Anterior cingulate cortex (tissue), 58 donors: ENCODE results near the gene ZNF736.
A peak's percentile ranks its signal among the peaks of the same experiment; 100 is the strongest.
"Not testable (repeated sequence)": the region's sequence is repeated elsewhere in the genome, so short reads cannot be mapped to it uniquely, and the experiment has no call there.

Experiments used
- DNase-seq, 58 donors: peaks; one replicate each; lab custom pipeline; 2025; lab: John Stamatoyannopoulos, UW

The ZNF736 gene

DNA sequence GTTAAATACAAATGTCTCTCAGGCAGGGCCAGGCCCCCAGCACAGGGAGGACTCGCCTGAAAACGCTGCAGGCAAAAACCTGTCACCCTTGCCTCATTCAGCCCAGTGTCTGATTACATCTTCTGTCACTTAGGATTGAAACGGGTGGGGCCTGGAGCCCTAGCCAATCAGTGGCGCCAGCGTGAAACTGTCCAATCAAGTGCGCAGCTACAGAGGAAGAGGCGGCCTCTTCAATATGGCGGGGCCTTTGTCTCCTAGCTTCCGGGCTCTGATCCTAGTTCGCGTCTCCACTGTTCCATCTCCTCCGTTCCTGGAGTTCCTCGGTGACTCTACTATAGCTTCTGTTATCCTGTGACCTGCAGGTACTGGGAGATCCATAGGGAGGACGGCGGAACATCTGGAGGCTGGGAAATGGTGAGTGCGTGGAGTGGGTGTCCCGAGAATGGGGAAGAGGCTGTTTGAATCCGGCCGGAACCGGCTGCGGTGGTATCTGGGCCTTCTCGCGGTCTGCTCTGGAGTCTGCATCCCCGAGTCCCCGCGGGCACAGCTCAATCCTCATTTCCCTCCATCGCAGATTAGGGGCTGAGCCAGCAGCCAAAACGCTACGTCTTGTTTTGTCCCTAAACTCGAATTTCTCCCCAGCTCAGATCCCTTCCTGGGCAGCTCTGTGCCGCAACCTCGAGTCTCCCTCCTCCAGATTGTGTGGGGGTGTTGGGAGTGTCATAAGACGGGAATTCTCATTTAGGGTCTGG is at the start of gene ZNF736:
Gene ZNF736 (plus strand): TSS at position 222 of the 752 bp plus-strand sequence. CDS start 190 bp downstream, at position 412.
- peak; percentile 61 to 98 (median 88) for DNase-seq

DNA sequence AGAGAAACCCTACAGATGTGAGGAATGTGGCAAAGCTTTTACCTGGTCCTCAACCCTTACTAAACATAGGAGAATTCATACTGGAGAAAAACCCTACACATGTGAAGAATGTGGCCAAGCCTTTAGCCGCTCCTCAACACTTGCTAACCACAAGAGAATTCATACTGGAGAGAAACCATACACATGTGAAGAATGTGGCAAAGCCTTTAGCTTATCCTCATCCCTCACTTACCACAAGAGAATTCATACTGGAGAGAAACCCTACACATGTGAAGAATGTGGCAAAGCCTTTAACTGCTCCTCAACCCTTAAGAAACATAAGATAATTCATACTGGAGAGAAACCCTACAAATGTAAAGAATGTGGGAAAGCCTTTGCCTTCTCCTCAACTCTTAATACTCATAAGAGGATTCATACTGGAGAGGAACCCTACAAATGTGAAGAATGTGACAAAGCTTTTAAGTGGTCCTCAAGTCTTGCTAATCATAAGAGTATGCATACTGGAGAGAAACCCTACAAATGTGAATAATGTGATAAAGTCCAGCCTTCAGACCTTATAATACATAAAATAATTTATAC is 47.3 kb upstream of the ZNF736 start:
- no peak for DNase-seq

DNA sequence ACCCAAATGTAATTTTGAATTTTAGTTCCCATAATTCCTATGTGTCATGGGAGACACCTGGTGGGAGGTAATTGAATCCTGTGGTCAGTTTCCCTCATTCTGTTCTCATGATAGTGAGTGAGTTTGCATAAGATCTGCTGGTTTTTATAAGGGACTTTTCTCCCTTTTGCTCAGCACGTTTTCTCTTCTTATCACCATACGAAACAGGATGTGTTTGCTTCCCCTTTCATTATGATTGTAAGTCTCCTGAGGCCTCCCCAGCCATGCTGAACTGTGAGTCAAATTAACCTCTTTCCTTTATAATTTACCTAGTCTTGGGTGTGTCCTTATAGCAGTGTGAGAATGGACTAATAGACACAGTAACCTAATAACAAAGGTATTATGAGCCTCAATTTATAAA is 36.1 kb upstream of the ZNF736 start:
- DNase-seq = no peak

- no peak for DNase-seq
Measured at GRCh38 chr7:64294701-64295420, 18.9 kb upstream of the ZNF736 start.

DNA sequence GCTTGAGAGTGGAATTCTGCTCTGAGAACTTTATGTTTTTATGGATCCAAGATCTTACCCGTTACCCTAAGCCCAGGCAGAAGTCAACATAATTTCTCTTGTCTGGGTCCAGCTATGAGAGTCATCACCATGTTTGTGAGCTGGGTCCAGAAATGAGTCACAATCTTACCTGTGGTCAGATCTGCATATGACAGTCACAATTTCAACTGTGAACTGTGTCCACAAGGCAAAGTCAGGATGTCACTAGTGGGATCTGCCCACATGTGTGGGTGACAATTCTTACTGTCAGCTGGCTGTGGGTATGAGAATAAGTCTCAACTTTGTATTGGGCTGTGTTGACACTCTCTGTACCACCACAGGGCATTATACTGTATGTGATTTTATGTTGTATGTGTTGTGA is 16.3 kb upstream of the ZNF736 start:
- DNase-seq = not testable (repeated sequence)

DNA sequence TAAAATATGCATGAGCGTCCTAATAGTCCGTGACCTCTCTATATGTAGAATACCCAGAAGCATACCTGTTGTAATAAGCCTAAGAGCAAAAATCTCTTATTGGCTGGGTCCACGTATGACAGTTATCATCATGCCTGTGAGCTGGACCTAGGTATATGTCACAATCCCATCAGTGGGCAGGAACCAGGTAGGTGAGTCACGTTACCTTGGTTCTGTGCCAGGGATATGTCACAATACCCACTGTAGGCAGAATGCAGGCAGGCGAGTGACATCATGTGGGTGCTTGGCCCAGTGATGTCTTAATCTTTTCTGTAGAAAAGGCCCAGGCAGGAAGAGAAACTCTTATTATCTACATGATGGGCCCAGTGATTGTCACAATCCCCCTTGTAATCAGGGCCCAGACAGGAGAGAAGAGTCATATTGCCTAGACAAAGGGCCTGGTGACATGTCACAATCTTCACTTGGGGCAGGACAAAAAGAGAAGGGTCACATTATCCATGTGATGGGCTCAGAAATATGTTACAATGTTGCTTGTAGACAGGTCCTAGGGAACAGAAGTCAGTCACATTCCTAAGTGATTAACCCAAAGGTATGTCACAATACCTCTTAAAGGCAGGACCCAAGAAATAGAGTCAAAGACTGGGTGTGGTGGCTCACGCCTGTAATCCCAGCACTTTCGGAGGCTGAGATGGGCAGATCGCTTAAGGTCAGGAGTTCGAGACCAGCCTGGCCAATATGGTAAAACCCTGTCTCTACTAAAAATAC is 12.9 kb upstream of the ZNF736 start:
- no peak for DNase-seq

DNA sequence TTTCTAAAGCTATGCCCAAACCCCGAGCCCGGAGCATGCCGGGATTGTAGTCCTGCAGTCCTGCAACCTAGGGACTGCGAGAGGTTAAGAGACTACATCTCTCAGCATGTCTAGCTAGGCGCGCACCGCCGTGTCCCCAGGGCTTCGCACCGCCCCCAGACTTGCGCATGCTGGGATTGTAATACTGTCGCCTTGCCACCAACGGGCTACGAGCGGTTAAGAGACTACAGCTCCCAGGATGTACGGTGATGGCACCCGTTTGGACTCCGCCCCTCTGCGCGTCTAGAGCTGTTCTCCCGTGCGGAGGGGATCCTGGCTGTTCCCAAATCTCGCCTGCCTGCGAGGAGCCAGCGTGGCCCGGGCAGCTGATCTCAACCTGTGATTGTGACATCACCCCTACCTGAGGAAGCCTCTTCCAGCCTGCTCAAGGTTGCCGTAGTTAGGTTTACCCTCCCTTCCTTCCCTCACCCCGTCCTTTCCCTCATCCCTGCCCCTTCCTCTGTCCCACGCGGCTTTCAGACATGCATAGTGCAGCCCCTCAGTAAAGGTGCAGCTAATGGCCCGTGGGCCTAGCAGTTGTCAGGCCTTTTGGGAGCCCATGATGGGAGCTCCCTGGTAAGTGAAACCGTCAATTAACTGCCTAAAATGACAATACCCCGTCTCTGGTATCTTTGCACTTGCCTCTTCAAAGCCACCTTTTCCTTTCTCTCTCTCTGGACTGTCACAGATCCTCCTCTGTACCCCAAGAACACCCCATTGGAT is 6.3 kb upstream of the ZNF736 start:
- DNase-seq = peak; percentile 69 to 99 (median 95)

DNA sequence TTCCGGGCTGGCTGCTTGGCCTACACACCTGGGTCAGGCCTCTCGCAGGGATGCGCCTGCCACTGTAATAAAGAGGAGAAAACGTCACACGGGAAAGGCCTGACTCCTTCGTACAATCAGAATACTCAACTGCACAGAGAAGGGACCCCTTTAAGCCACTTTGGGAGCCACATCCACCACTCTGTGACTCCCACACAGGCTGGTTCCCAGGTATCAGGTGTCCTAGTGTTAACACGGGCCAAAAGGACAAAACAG is 5.8 kb upstream of the ZNF736 start:
- peak in 3 of 58 donors; percentile 30 to 39 (median 37) for DNase-seq

- DNase-seq = no peak
Measured at GRCh38 chr7:64310426-64310825, 3.3 kb upstream of the ZNF736 start.

DNA sequence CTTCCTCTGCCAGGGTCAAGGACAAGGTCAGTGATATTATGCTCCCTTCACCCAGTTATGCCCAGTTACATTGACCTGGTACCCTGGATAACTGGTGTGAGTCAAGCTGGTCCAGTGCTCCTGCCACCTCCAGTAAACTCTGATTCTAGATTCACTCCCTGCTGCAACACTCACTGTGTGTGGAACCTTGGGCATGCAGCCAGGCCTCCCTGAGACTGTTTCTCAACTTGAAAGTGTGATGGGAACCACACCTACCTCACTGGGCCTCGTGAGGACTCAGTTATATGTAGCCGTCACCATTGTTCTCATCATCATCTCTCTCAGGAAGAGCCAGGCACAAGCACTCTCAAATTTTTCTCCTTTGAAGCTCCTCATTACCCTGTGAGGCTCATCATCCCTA is 935 bp upstream of the ZNF736 start:
- peak in 8 of 58 donors; percentile 1 to 23 (median 4) for DNase-seq

GRCh38 chr7:64314566-64314965 is 805 bp downstream of the ZNF736 start:
- DNase-seq = peak in 2 of 58 donors; percentile 20 to 35

- peak in 2 of 58 donors; percentile 3 to 6 for DNase-seq
Measured at GRCh38 chr7:64316031-64316742, 2.4 kb downstream of the ZNF736 start.

DNA sequence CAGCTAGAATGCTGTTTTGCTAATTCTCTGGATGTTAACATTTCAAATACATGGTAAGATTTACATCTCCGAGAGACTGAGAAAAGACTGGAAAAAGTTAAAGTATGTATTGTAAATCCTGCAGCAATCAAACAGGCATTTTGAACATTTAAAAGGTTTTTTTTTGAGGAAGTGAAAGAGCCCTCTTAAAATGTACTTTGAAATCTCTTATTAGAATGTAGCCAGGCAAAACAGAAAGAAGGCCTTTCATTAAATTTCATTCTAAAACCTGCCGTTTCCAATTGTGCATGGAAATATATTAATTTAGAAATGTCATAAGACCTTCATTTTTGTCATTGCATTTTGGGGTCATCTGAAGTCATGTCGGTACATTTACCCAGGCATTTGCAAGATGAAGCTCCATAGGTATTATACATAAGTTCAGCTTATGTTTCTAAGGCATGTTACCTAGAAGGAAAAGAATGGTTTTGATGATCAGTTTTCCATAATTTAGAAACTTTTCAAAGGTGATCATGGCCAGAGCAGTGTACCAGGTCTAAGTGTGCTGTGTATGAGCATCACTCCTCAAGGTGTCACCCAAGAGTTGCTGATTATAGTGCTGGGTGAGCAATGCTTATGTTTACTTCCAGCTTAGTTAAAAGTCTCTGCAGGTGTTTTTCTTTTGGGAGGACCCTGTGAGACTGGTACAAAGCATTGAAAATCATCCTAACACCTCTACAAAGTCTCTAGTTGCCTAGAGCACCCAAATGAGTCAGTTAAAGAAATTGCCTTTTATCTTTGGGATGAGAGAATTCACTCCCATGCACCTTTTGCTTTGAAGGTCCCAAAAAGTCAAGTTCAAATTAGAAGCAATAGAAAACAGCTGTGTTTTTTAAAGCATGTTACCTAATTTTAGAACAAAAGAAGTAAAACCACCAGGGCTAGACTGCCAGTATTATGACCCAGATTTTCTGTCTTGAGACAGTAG is 7.1 kb downstream of the ZNF736 start:
- DNase-seq = peak in 2 of 58 donors; percentile 1 to 3

DNA sequence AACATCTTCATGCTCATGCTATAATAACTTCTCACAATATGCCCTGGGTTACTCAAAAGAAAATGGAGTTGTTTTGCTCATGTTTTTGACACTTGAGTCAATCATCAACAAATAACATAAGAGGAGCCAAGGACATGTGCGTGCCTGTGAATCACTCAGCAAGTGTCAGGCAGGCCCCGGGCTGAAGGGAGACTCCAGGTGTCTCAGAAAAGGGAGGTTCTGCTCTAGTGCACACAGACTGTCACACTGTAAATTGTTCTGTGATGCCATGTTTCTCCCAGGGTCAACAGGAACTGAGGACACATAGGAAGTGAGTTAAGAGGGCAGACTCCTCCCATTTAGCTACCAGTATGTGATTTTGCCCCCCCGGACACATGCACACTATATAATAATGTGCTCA is 10.4 kb downstream of the ZNF736 start:
- DNase-seq = not testable (repeated sequence)

- DNase-seq = not testable (repeated sequence)
Measured at GRCh38 chr7:64348713-64349210, 35.0 kb downstream of the ZNF736 start.

GRCh38 chr7:64359543-64359942 is 45.8 kb downstream of the ZNF736 start:
- DNase-seq = no peak

DNA sequence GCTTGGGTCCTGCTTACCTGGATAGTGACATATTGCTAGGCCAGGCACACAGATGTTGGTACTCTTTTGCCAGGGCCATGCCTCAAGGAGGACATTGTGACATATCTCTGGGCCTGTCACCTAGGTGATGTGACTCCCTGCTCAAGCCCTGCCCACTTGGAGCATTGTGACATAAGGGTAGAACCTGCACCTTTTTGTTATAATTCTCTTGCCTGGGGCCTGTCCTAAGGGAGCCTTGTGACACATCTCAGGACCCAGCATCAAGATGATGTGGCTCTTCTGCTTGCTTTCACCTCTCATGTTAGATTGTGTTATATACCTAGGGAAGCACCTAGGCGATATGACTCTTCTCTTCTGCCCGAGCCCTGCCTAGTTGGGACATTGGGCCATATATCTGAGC is 57.4 kb downstream of the ZNF736 start:
- no peak for DNase-seq

DNA sequence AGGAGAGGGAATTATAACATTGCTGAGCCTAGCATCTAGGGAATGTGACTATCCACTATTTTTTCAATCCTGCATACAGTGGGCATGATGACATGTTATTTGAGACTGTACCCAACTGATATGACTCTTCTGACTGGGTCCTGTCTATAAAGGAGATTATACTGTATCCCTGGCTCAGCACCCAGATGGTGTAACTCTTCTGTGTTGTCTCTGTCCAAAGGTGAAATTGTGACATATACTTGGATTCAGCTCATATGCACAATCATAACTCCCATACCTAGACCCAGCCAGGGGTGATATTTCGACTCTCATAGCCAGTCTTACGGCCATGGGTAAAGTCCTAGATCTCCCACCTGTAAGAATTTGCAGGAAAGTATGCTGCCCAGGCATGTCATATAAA is 59.3 kb downstream of the ZNF736 start:
- no peak for DNase-seq
